Measurements from ENCODE around the gene MCM9. TPM values are rescaled to one million over a fixed set of nuclear protein-coding genes. Genes with fewer than 3 reads are reported as not detected.

The MCM9 gene
- total RNA-seq, 4 donors from 2014 or later = 11.2 to 18.0 (median 17.4) TPM

DNA sequence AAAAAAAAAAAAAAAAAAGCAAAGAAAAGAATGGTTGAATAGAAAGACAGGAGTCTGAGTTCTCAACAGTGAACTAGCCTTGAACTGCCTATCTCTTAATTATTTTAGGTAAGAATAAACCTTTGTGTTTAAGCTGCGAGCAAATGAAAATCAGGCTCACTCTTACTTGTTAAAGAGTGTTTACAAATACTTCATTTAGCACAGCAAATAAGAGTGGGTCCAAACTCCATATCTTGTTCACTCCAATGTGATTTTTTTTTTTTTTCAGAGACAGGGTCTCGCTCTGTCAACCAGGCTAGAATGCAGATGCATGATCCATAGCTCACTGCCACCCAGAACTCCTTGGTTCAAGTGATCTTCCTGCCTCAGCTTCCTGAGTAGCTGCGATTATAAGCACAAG lies 11.9 kb downstream of the MCM9 start:
- Histone ChIP-seq H3K4me3 (no peak overlapping the region), H3K9me3 (no peaks in the 10 kb centered on the region), H3K36me3 (peaks cover 0 to 83% (median 5%) of the 10 kb centered on the region in 3 donors), H3K27me3 (no peaks in the 10 kb centered on the region), H3K4me1 (no peaks in the 10 kb centered on the region), H3K27ac (no peak overlapping the region)
- no peak for DNase-seq (ENCODE audit: low spot score in 2 of 2)
- 95 to 98% methylated on average over 3 of the region's 3 CpGs for WGBS, 2 donors
- no peak for TF ChIP-seq EP300 (IDR thresholded peaks at IDR 0.05)
- no peak for TF ChIP-seq POLR2A (IDR thresholded peaks at IDR 0.05)
- TF ChIP-seq, protein P1, sequence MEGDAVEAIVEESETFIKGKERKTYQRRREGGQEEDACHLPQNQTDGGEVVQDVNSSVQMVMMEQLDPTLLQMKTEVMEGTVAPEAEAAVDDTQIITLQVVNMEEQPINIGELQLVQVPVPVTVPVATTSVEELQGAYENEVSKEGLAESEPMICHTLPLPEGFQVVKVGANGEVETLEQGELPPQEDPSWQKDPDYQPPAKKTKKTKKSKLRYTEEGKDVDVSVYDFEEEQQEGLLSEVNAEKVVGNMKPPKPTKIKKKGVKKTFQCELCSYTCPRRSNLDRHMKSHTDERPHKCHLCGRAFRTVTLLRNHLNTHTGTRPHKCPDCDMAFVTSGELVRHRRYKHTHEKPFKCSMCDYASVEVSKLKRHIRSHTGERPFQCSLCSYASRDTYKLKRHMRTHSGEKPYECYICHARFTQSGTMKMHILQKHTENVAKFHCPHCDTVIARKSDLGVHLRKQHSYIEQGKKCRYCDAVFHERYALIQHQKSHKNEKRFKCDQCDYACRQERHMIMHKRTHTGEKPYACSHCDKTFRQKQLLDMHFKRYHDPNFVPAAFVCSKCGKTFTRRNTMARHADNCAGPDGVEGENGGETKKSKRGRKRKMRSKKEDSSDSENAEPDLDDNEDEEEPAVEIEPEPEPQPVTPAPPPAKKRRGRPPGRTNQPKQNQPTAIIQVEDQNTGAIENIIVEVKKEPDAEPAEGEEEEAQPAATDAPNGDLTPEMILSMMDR (IDR thresholded peaks at IDR 0.05) = no peak

DNA sequence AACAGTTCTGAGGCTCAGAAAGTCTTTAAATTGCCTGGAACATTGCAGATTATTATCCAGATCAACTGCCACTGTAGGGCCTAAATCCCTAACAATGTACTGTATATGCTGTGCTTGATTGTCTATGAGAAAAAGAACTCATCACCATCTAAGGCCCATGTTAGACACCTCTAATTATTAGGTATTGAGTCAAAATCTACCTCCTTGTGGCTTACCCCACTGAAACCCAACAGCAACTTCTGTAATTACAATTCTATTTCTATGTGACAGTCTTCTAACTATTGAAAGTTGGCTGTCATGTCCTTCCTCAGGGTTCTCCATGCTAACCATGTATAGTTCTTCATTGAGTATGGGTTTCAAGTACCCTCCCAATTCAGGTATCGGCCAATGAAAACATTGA lies 13.9 kb downstream of the MCM9 start:
- H3K4me1 ChIP-seq = no peaks in the 10 kb centered on the region
- H3K4me3 ChIP-seq = no peak overlapping the region
- H3K36me3 ChIP-seq = peaks cover 0 to 79% (median 5%) of the 10 kb centered on the region in 3 donors
- no peaks in the 10 kb centered on the region for H3K9me3 ChIP-seq
- WGBS, 2 donors = 93 to 100% methylated on average over 1 of the region's 1 CpG
- TF ChIP-seq, protein P1 (IDR thresholded peaks at IDR 0.05) = no peak
- TF ChIP-seq POLR2A (IDR thresholded peaks at IDR 0.05) = no peak
- no peak for TF ChIP-seq EP300 (IDR thresholded peaks at IDR 0.05)
- no peak for DNase-seq (ENCODE audit: low spot score in 2 of 2)
- no peaks in the 10 kb centered on the region for H3K27me3 ChIP-seq
- H3K27ac ChIP-seq = no peak overlapping the region

DNA sequence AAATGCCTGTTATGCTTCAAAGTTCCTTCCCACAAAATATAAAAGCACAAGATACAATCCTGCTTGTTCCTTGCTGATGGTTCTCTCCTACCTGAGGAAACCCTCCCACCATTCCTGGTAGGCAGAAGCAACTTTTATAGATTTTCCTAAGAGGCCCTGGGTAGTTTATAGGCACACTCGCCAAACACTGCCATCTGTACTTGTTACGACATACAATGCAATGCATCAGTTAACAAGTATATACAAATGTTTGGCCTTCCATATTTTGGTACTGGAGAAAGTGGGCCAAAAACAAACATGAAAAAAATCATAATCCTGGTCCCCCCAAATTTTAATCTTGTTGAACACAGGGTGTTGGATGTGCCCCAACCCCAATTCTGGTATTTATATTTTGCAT lies 16.6 kb downstream of the MCM9 start:
- DNase-seq (ENCODE audit: low spot score in 2 of 2) = no peak
- Histone ChIP-seq H3K36me3 (peaks cover 0 to 86% (median 5%) of the 10 kb centered on the region in 3 donors), H3K4me1 (no peaks in the 10 kb centered on the region), H3K9me3 (no peaks in the 10 kb centered on the region), H3K4me3 (no peak overlapping the region), H3K27ac (no peak overlapping the region), H3K27me3 (no peaks in the 10 kb centered on the region)
- WGBS, 2 donors = 62 to 72% methylated on average over 2 of the region's 2 CpGs
- TF ChIP-seq, protein P1 (IDR thresholded peaks at IDR 0.05) = no peak
- TF ChIP-seq POLR2A (IDR thresholded peaks at IDR 0.05) (no peak), EP300 (IDR thresholded peaks at IDR 0.05) (no peak)

DNA sequence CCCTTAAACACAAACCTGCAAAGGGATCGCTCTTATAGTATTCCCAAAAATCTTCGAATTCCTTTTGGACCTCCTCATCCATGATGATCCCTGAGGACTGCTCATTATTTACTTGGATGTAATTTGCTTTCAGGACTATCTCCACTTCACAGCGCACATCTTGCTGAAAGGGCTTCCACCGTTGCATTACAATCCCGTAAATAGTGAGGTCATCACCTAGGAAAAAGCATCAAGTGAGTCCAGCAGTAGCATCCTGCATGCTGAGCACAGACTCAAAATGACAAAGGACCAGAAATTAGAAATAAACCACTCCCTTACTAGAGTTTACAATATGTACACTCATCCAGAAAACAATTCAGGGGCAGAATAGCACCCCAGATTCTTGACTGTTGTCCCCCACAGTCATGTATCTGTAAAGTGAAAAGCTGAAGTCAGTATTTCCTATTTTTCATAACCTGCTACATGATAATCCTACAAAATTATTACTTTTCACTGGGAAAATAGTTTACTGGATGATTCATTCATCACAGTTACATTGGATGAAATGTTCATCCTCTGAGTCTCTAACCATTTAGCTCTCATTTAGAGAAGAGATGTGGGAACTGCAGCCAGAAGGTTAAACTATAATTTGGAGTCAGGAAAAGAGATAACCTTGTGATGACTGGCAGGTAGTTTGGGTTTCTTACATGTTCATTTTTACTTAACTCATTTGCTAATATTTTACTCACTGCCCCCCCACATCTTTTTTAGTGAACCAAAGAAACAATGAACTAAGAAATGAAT lies 17.2 kb downstream of the MCM9 start:
- TF ChIP-seq POLR2A (IDR thresholded peaks at IDR 0.05) (no peak), EP300 (IDR thresholded peaks at IDR 0.05) (no peak)
- TF ChIP-seq, protein P1 (IDR thresholded peaks at IDR 0.05) = no peak
- H3K36me3 ChIP-seq = peaks cover 0 to 86% (median 5%) of the 10 kb centered on the region in 3 donors
- no peak overlapping the region for H3K27ac ChIP-seq
- H3K27me3 ChIP-seq = no peaks in the 10 kb centered on the region
- H3K4me1 ChIP-seq = no peaks in the 10 kb centered on the region
- DNase-seq (ENCODE audit: low spot score in 2 of 2) = no peak
- H3K4me3 ChIP-seq = no peak overlapping the region
- WGBS, 2 donors = 91 to 94% methylated on average over 5 of the region's 5 CpGs
- H3K9me3 ChIP-seq = no peaks in the 10 kb centered on the region

DNA sequence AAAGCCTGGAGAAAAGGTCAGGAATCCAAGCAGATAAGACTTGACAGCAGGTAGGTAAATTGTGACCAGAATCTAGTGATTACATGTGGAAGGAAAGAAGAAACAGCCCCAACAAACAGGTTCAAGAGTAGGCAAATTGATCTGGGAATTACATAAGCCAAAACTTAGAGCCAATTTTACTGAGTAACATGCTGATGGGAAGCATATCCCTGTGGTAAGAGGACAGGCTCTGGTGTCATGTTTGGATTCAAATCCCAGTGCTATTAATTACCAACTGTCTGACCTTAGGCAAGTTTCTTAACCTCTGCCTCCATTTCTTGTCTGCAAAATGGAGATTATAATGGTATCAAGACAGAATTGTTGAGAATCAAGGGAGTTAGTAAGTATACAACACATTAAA lies 20.4 kb downstream of the MCM9 start:
- no peaks in the 10 kb centered on the region for H3K27me3 ChIP-seq
- no peak for DNase-seq (ENCODE audit: low spot score in 2 of 2)
- H3K9me3 ChIP-seq = no peaks in the 10 kb centered on the region
- no peaks in the 10 kb centered on the region for H3K4me1 ChIP-seq
- no peak overlapping the region for H3K4me3 ChIP-seq
- H3K27ac ChIP-seq = no peak overlapping the region
- TF ChIP-seq, protein P1 (IDR thresholded peaks at IDR 0.05) = no peak
- peaks cover 0 to 86% (median 4%) of the 10 kb centered on the region in 3 donors for H3K36me3 ChIP-seq
